Spleen (tissue), 11 donors: Measurements from ENCODE around the gene ATP4B. TPM values are rescaled to one million over a fixed set of nuclear protein-coding genes. Genes with fewer than 3 reads are reported as not detected.

ENCODE experiments used
- DNase-seq: peaks from one replicate; pipeline ENCODE4 v3.0.0-alpha.2; 2020
- H3K27ac ChIP-seq, 8 donors: fragments of 200-600 bp; sonication (generic) in 7 of 8; 1 replicate in 4 of 8; 2 replicates in 4 of 8; pipeline versions ENCODE4 v1.5.0 to v1.8.0; 2016 to 2021; ENCODE audit warnings: inconsistent platforms in 4 of 8, mild to moderate bottlenecking in 4 of 8, moderate library complexity in 1 of 8
- H3K27me3 ChIP-seq, 7 donors: fragments of 200-600 bp; sonication (generic) in 6 of 7; replicated peaks in 1 of 7; 1 replicate in 4 of 7; 2 replicates in 3 of 7; pipeline versions ENCODE4 v1.5.0 to v1.8.0; 2016 to 2021; ENCODE audit warnings: inconsistent platforms in 3 of 7, mild to moderate bottlenecking in 1 of 7
- H3K36me3 ChIP-seq, 6 donors: fragments of 200-600 bp; sonication (generic) in 5 of 6; 1 replicate in 4 of 6; 2 replicates in 2 of 6; pipeline versions ENCODE4 v1.5.0 to v1.8.0; 2016 to 2021; ENCODE audit warnings: inconsistent platforms in 2 of 6
- H3K4me1 ChIP-seq, 6 donors: fragments of 200-600 bp; sonication (generic) in 5 of 6; 1 replicate in 3 of 6; 2 replicates in 3 of 6; pipeline versions ENCODE4 v1.5.0 to v1.8.0; 2016 to 2021; ENCODE audit warnings: inconsistent platforms in 3 of 6
- H3K4me3 ChIP-seq, 8 donors: fragments of 200-600 bp; sonication (generic) in 7 of 8; 1 replicate in 4 of 8; 2 replicates in 4 of 8; pipeline versions ENCODE4 v1.5.0 to v1.8.0; 2016 to 2021; ENCODE audit warnings: inconsistent platforms in 4 of 8, mild to moderate bottlenecking in 4 of 8, moderate library complexity in 2 of 8
- H3K9me3 ChIP-seq, 8 donors: fragments of 200-600 bp; sonication (generic) in 7 of 8; 1 replicate in 4 of 8; 2 replicates in 4 of 8; pipeline versions ENCODE4 v1.5.0 to v1.8.0; 2016 to 2021; ENCODE audit warnings: inconsistent platforms in 4 of 8
- POLR2A ChIP-seq, 3 donors: fragments of 450-650 bp; IDR thresholded peaks; one replicate each; pipeline ENCODE4 v1.5.1; 2017; ENCODE audit warnings: antibody characterized with exemption in 3 of 3, mild to moderate bottlenecking in 1 of 3
- POLR2AphosphoS5 ChIP-seq, 3 donors: sonication (generic); formaldehyde crosslinking; IDR thresholded peaks; one replicate each; pipeline ENCODE4 v1.5.1; 2017; ENCODE audit warnings: antibody characterized with exemption in 3 of 3
- WGBS, 5 donors: extraction: QIAGEN DNeasy Blood & Tissue Kit in 3 of 5; methylation state at CpG; one replicate each; pipeline versions ENCODE4 v1.1.5 to v1.1.7; 2013 to 2018; 5-methylcytosine and 5-hydroxymethylcytosine counted together
- intact Hi-C: fragments of 100-400 bp; cut with DNase I; formaldehyde crosslinking; loops from one replicate; pipeline ENCODE4 v1.15.0; 2023; ENCODE audit warnings: low total_unique reads
- polyA plus RNA-seq, 3 donors: library from polyadenylated mRNA; stranded (reverse); fragments of 200-250 nt; gene quantifications; one replicate each; pipeline ENCODE4 v1.2.1, GENCODE V29; 2013
- total RNA-seq, 7 donors: library from RNA; depleted of rRNA in 3 of 7; stranded (reverse); fragments of >200 nt in 3 of 7; fragmentation: NEBNext Ultra II Directional in 4 of 7; extraction: Animal tissue kit (Norgen Biotek cat#: 25700) in 4 of 7; gene quantifications; one replicate each; pipeline versions ENCODE4 v1.1.0 to v1.2.1, GENCODE V29; 2016 to 2021
- TF ChIP-seq, protein P1 (sequence below), 11 experiments: fragments of 200-600 bp in 7 of 11; fragments of 450-650 bp in 4 of 11; sonication (generic) in 4 of 11; IDR thresholded peaks in 8 of 11; conservative IDR thresholded peaks in 3 of 11; 1 replicate in 7 of 11; 2 replicates in 4 of 11; pipeline versions ENCODE4 v1.4.0 to v1.8.0; 2016 to 2021; ENCODE audit warnings: antibody characterized with exemption in 11 of 11, inconsistent platforms in 4 of 11, mild to moderate bottlenecking in 1 of 11
- donor health status: healthy with polysubstance abuse.
- donor health status: DM: no; HTN: no; CAD: no; lungs with moderate emphysema.
- donor health status: DM: no; HTN: no; CAD: no.
- donor health status: Bipolar disorder and iron deficiency.
- donor health status: healthy.
- donor health status: DM: no; HTN: no; CAD: no.
- donor health status: DM: yes; HTN: yes; CAD: no.

The ATP4B gene
- total and polyA plus RNA-seq, 10 donors, result 0.09 to 0.46 (median 0.23) TPM; not detected in 4

DNA sequence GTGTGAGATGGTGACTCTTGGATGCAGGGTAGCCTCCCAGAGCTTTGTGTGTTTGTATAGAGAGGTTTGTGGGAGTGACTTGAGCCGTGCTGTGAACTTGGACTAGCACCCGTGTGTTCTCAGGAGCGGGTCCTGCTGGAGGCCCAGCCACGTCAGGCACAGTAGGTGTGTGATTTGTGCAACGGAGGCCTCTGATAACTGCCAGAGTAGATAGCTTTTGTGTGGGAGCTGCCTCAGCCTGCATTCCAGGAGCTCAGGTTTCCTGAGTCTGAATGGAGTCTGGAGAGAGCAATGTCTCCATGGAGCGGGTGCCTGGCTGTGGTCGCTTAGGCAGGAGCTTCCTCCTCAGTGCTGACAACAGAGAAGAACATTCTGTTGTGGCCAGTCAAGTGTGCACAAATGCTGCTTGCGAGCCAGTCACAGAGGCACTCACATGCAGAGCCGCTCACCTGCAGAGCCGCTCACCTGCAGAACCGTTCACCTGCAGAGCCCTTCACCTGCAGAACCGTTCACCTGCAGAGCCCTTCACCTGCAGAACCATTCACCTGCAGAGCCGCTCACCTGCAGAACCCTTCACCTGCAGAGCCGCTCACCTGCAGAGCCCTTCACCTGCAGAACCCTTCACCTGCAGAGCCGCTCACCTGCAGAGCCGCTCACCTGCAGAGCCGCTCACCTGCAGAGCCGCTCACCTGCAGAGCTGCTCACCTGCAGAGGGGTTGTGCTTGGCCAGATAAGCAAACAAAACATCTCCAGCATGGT lies 40.8 kb downstream of the ATP4B start:
- 72 to 89% (median 84%) methylated on average over 13 to 18 of the region's 18 CpGs for WGBS, 5 donors
- Histone ChIP-seq H3K4me3 (peak overlapping the region in 1 of 8 donors; percentile 48), H3K27me3 (no peaks in the 10 kb centered on the region), H3K27ac (peak overlapping the region in 7 of 8 donors; percentile 27 to 86 (median 80)), H3K4me1 (peaks cover 0 to 32% (median 6%) of the 10 kb centered on the region in 6 donors), H3K9me3 (no peaks in the 10 kb centered on the region), H3K36me3 (peaks cover 0 to 70% (median 4%) of the 10 kb centered on the region in 6 donors)
- no peak for DNase-seq
- intact Hi-C loops, result no loop called here
- no peak for TF ChIP-seq POLR2A (IDR thresholded peaks at IDR 0.05)
- no peak for TF ChIP-seq POLR2AphosphoS5 (IDR thresholded peaks at IDR 0.05)
- TF ChIP-seq, protein P1, sequence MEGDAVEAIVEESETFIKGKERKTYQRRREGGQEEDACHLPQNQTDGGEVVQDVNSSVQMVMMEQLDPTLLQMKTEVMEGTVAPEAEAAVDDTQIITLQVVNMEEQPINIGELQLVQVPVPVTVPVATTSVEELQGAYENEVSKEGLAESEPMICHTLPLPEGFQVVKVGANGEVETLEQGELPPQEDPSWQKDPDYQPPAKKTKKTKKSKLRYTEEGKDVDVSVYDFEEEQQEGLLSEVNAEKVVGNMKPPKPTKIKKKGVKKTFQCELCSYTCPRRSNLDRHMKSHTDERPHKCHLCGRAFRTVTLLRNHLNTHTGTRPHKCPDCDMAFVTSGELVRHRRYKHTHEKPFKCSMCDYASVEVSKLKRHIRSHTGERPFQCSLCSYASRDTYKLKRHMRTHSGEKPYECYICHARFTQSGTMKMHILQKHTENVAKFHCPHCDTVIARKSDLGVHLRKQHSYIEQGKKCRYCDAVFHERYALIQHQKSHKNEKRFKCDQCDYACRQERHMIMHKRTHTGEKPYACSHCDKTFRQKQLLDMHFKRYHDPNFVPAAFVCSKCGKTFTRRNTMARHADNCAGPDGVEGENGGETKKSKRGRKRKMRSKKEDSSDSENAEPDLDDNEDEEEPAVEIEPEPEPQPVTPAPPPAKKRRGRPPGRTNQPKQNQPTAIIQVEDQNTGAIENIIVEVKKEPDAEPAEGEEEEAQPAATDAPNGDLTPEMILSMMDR (IDR thresholded peaks at IDR 0.05 in 8 of 11, conservative IDR thresholded peaks at IDR 0.05 in 3 of 11), result no peak

DNA sequence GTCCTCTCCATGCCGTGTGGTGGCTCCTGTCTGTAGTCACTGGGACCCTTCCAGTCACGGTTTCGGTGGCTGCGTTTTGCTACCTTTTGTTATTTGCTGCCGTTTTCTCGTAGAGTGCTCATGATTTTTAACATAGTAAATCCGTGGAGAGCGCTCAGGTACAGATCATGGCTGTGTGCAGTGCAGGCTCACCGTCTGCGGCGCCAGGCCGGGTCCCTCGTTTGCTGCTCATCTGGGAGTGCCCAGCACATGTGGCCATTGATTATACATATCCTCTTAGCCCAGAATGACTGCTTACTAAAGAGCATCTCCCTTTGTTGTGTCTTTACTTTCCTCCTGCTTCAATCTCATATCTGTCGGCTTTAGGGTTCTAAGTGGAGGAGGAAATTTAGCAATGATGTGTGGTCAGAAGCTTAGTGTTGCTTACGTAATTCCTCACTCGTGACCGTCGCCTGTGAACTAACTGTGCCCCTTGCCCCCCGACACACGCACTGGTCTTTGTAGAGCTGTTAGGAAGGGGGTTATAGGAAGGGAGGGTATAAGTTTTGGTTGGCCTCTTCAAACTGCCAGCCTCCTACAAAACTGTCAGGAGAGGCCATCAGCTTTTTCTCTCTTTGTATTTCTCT lies 41.6 kb downstream of the ATP4B start:
- 60 to 83% (median 74%) methylated on average over 20 of the region's 20 CpGs for WGBS, 5 donors
- DNase-seq, result no peak
- intact Hi-C loops, result no loop called here
- H3K4me1 ChIP-seq, result peaks cover 0 to 40% (median 9%) of the 10 kb centered on the region in 6 donors
- H3K9me3 ChIP-seq, result no peaks in the 10 kb centered on the region
- peaks cover 0 to 75% (median 11%) of the 10 kb centered on the region in 6 donors for H3K36me3 ChIP-seq
- H3K27ac ChIP-seq, result peak overlapping the region in 7 of 8 donors; percentile 33 to 86 (median 80)
- TF ChIP-seq POLR2AphosphoS5 (IDR thresholded peaks at IDR 0.05) (peak in 1 of 3 donors; percentile 55), POLR2A (IDR thresholded peaks at IDR 0.05) (no peak)
- no peaks in the 10 kb centered on the region for H3K27me3 ChIP-seq
- peak overlapping the region in 1 of 8 donors; percentile 48 for H3K4me3 ChIP-seq

DNA sequence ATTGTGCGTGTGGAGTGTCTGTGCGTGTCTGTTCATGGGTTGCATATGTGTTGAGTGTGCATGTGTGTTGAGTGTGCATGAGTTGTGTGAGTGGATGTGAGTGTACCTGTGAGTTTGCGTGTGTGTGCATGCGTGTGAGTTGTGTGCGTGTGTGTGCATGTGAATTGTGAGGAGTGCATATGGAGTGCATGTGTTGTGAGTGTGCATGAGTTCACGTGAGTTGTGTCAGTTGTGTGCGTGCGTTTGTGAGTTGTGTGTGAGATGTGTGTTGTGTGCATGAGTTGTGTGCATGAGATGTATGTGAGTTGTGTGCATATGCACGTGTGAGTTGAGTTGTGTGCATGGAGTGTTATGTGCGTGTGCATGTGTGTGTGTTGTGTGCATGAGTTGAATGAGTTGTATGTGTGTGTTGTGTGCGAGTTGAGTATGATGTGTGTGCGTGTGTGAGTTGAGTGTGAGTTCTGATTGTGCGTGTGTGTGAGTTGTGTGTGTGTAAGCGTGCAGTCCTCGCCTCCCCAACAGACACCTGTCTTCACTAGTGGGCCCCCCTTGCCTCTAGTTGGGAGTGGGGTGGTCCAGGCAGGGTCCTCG lies 44.1 kb downstream of the ATP4B start:
- DNase-seq, result no peak
- 93 to 98% (median 96%) methylated on average over 16 of the region's 16 CpGs for WGBS, 5 donors

DNA sequence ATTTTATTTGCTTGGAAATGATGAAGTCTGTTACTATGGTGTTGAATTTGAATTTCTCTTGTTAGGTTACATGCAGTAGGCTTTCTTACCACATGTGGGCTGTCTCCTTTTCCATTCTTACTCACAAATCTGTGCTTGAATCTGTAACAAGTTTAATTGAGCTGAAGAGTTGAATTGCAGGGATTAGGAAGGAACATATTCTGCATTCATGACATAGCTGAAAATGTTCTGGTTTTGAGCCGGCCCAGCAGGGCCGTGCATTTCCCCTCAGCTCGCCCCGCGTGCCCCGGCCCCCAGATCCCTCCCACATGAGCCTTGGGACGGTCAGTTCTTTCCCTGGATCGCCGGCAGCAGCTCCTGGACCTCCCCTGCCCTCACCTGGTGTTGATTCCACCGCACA lies 45.4 kb downstream of the ATP4B start:
- H3K27ac ChIP-seq, result no peak overlapping the region
- H3K9me3 ChIP-seq, result no peaks in the 10 kb centered on the region
- no peaks in the 10 kb centered on the region for H3K27me3 ChIP-seq
- peaks cover 0 to 65% (median 17%) of the 10 kb centered on the region in 6 donors for H3K4me1 ChIP-seq
- peak in 1 of 3 donors; percentile 50 for TF ChIP-seq POLR2AphosphoS5 (IDR thresholded peaks at IDR 0.05)
- TF ChIP-seq POLR2A (IDR thresholded peaks at IDR 0.05), result no peak
- TF ChIP-seq, protein P1 (IDR thresholded peaks at IDR 0.05 in 8 of 11, conservative IDR thresholded peaks at IDR 0.05 in 3 of 11), result no peak
- intact Hi-C loops, result no loop called here
- 80 to 93% (median 88%) methylated on average over 10 of the region's 10 CpGs for WGBS, 5 donors
- no peak overlapping the region for H3K4me3 ChIP-seq
- H3K36me3 ChIP-seq, result peaks cover 0 to 84% (median 20%) of the 10 kb centered on the region in 6 donors
- DNase-seq, result no peak

More for the DNA sequence above, 44.1 kb downstream of the ATP4B start:
- peaks cover 0 to 54% (median 12%) of the 10 kb centered on the region in 6 donors for H3K4me1 ChIP-seq
- no peaks in the 10 kb centered on the region for H3K27me3 ChIP-seq
- no peak overlapping the region for H3K4me3 ChIP-seq
- no peaks in the 10 kb centered on the region for H3K9me3 ChIP-seq
- TF ChIP-seq POLR2AphosphoS5 (IDR thresholded peaks at IDR 0.05) (no peak), POLR2A (IDR thresholded peaks at IDR 0.05) (no peak)
- TF ChIP-seq, protein P1 (IDR thresholded peaks at IDR 0.05 in 8 of 11, conservative IDR thresholded peaks at IDR 0.05 in 3 of 11), result no peak
- H3K36me3 ChIP-seq, result peaks cover 0 to 82% (median 20%) of the 10 kb centered on the region in 6 donors
- intact Hi-C loops, result no loop called here
- no peak overlapping the region for H3K27ac ChIP-seq
